Measurements from ENCODE around the gene HOXA6.

The HOXA6 gene

GRCh38 chr7:27096768-27097514, 50.6 kb downstream of the HOXA6 start:
- Mint-ChIP-seq H3K4me1 (ENCODE audit: low read depth) (peaks cover 21% of the 10 kb centered on the region), H3K36me3 (peaks cover 3% of the 10 kb centered on the region), H3K9me3 (ENCODE audit: low read depth) (no peaks in the 10 kb centered on the region), H3K4me3 (peak overlapping the region; percentile 88), H3K27me3 (peaks cover 51% of the 10 kb centered on the region), H3K27ac (no peak overlapping the region)

- peak within 1 kb of the TSS; percentile 88 for H3K4me3 Mint-ChIP-seq
- peak within 1 kb of the TSS; percentile 12 for H3K27ac Mint-ChIP-seq
- peaks cover 21% of the 10 kb centered on the region for H3K4me1 Mint-ChIP-seq (ENCODE audit: low read depth)
- peaks cover 3% of the 10 kb centered on the region for H3K36me3 Mint-ChIP-seq
- peaks cover 50% of the 10 kb centered on the region for H3K27me3 Mint-ChIP-seq
- H3K9me3 Mint-ChIP-seq (ENCODE audit: low read depth): no peaks in the 10 kb centered on the region
Measured at GRCh38 chr7:27095897-27096767, 51.4 kb downstream of the HOXA6 start, which contains the start of gene HOXA1. HOXA1 (minus strand) TSS chr7:27096000; CDS start chr7:27095912, 88 bp downstream.
